Activated CD8-positive, alpha-beta T cell treated with anti-CD3 and anti-CD28 coated beads for 36 hours (primary cell): ENCODE results near the gene MLYCD. TPM values are rescaled to one million over a fixed set of nuclear protein-coding genes. Genes with fewer than 3 reads are reported as not detected.

Experiments used
- ATAC-seq: fragments of 200-7000 bp; cut with Tn5 transposase; one replicate; pipeline ENCODE4 v1.10.0; 2021; ENCODE audit warnings: mild to moderate bottlenecking, moderate library complexity
- CTCF ChIA-PET: fragments of 350-600 bp; sonication (Branson Sonifier 250); formaldehyde crosslinking; loops from one replicate; lab custom pipeline; 2021; ENCODE audit warnings: antibody characterized with exemption; lab: Charles Lee
- POLR2A ChIA-PET: fragments of 350-600 bp; sonication (Branson Sonifier 250); formaldehyde crosslinking; loops from one replicate; lab custom pipeline; 2021; ENCODE audit warnings: antibody characterized with exemption; lab: Charles Lee
- DNase-seq: peaks from one replicate; pipeline ENCODE4 v3.0.0-alpha.2; 2020
- H3K27ac Mint-ChIP-seq: one replicate; pipeline ENCODE4 v1.8.0; 2021; ENCODE audit warnings: mild to moderate bottlenecking, mixed read lengths
- H3K27me3 Mint-ChIP-seq: one replicate; pipeline ENCODE4 v1.8.0; 2021; ENCODE audit warnings: mixed read lengths
- H3K36me3 Mint-ChIP-seq: one replicate; pipeline ENCODE4 v1.8.0; 2021; ENCODE audit warnings: low read depth, mixed read lengths
- H3K4me1 Mint-ChIP-seq: one replicate; pipeline ENCODE4 v1.8.0; 2021; ENCODE audit warnings: low read depth, mixed read lengths
- H3K4me3 Mint-ChIP-seq: one replicate; pipeline ENCODE4 v1.8.0; 2021; ENCODE audit warnings: mild to moderate bottlenecking, moderate library complexity, mixed read lengths
- H3K9me3 Mint-ChIP-seq: one replicate; pipeline ENCODE4 v1.8.0; 2021; ENCODE audit warnings: mixed read lengths
- CTCF ChIP-seq: fragments of 200-600 bp; IDR thresholded peaks from one replicate; pipeline ENCODE4 v1.8.0; 2022; ENCODE audit warnings: antibody characterized with exemption, mild to moderate bottlenecking
- intact Hi-C: fragments of 100-400 bp; cut with micrococcal nuclease; formaldehyde crosslinking; loops from one replicate; pipeline ENCODE4 v1.10.0; 2022
- total RNA-seq, 2 experiments: library from RNA; stranded (reverse); gene quantifications; one replicate each; pipeline ENCODE4 v1.2.3, GENCODE V29; 2021

MLYCD gene
- total RNA-seq, 2 experiments from 2014 or later: 3.5 to 3.7 TPM

DNA sequence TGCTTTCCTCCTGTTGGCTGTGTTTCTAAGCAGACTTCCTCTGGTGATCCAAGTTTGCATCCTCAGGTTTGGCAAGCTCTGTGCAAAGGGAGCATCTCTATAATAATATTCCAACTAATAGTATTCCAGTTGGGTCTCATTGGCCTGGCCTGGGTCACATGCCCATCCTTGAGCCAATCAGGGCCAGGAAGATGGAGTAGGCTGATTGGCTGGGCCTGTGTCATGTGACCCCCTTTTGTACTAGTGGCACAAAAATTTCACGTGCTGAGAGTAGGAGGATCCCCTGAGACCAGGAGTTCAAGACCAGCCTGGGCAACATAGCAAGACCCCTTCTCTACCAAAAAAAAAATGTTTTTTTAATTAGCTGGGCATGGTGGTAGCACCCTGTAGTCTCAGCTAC is 35.2 kb upstream of the MLYCD start:
- no peaks in the 10 kb centered on the region for H3K36me3 Mint-ChIP-seq
- H3K4me3 Mint-ChIP-seq: no peak overlapping the region
- no peak for ATAC-seq
- CTCF ChIA-PET: no interaction called here
- no peaks in the 10 kb centered on the region for H3K4me1 Mint-ChIP-seq
- peaks cover 7% of the 10 kb centered on the region for H3K9me3 Mint-ChIP-seq
- no peak for DNase-seq
- H3K27ac Mint-ChIP-seq: no peak overlapping the region
- peaks cover 22% of the 10 kb centered on the region for H3K27me3 Mint-ChIP-seq
- no peak for TF ChIP-seq CTCF
- POLR2A ChIA-PET: no interaction called here
- intact Hi-C loops: no loop called here

GRCh38 chr16:83870830-83871229 is 28.1 kb upstream of the MLYCD start:
- peaks cover 7% of the 10 kb centered on the region for H3K9me3 Mint-ChIP-seq
- no peaks in the 10 kb centered on the region for H3K36me3 Mint-ChIP-seq
- no peak overlapping the region for H3K4me3 Mint-ChIP-seq
- H3K27me3 Mint-ChIP-seq: peaks cover 41% of the 10 kb centered on the region
- H3K4me1 Mint-ChIP-seq: no peaks in the 10 kb centered on the region
- no peak for TF ChIP-seq CTCF
- DNase-seq (no peak), ATAC-seq (no peak)
- H3K27ac Mint-ChIP-seq: no peak overlapping the region
- ChIA-PET POLR2A (interaction anchor here (0.6 kb wide), 1 partner anchor 21 kb away, joined by 3 read pairs; no protein-coding TSS in a partner anchor), CTCF (no interaction called here)
- intact Hi-C loops: no loop called here

DNA sequence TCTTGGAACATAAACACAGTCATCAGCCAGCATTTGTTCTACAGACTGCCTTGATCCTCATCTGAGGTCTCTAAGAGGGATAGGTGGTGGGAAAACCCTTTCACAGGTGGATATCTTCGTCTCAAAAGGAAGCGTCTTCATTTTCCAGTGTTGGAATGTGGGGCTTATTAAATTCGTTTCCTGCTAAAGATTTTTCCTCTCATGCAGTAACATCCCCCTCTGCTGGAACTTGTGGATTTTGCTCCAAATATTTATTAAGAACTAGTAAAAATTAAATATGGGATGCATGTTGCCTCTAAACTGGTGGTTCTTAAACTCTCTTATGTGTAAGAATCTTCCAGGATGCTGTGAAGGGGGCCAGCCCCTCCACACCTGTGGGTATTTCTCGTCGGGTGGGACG is 20.1 kb upstream of the MLYCD start:
- ChIA-PET CTCF (no interaction called here), POLR2A (no interaction called here)
- no peaks in the 10 kb centered on the region for H3K9me3 Mint-ChIP-seq
- DNase-seq (no peak), ATAC-seq (no peak)
- H3K27me3 Mint-ChIP-seq: peaks cover 13% of the 10 kb centered on the region
- H3K4me3 Mint-ChIP-seq: no peak overlapping the region
- H3K36me3 Mint-ChIP-seq: no peaks in the 10 kb centered on the region
- no peaks in the 10 kb centered on the region for H3K4me1 Mint-ChIP-seq
- intact Hi-C loops: no loop called here
- no peak for TF ChIP-seq CTCF
- H3K27ac Mint-ChIP-seq: no peak overlapping the region

- no peak for DNase-seq
- intact Hi-C loops: no loop called here
- ATAC-seq: no peak
- Mint-ChIP-seq H3K9me3 (no peaks in the 10 kb centered on the region), H3K36me3 (no peaks in the 10 kb centered on the region), H3K27ac (no peak overlapping the region), H3K4me1 (no peaks in the 10 kb centered on the region), H3K4me3 (no peak overlapping the region), H3K27me3 (peaks cover 4% of the 10 kb centered on the region)
- ChIA-PET CTCF (interaction anchor here (1.5 kb wide), 1 partner anchor 45 kb away, joined by 4 read pairs; no protein-coding TSS in a partner anchor), POLR2A (interaction anchor here (1.1 kb wide), 1 partner anchor 14 kb away, joined by 3 read pairs; no protein-coding TSS in a partner anchor)
- no peak for TF ChIP-seq CTCF
These were observed 16.6 kb upstream of the MLYCD start for GRCh38 chr16:83882163-83882885.

DNA sequence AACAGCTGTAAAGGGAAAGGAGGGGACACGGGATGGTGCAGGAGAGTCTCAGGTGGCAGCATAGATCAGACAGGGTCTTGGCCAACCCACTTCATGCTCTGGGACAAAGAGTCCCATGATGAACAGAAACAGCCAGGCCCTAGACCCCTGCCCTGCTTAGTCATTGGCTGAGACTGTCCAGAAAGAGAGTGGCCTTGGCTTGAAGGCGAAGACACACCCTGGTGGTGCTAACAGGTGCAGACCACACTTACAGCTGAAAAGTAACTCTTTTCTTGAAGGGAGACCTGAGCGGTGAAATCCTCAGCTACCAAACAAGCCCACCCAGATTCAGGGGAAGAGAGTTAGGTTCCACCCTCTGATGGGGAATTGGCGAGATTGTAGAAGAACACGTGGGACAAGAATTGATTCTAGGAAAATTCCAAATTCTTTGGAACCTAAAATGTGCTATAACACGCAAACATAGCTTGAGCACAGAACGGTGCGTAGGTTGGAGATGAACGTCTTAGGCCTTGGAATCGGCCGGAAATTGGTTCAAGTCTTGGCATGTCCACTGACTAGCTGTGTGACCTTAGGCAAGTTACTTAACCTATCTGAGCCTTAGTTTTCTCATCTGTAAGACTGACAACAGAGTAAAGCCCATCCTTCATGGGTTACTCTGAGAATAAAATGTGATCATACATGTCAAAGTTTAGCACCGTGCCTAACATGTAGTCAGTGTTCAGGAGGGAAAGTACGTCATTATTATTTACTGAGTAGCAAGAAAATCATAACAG is 12.5 kb upstream of the MLYCD start:
- Mint-ChIP-seq H3K36me3 (no peaks in the 10 kb centered on the region), H3K4me3 (no peak overlapping the region), H3K27me3 (peaks cover 5% of the 10 kb centered on the region), H3K9me3 (no peaks in the 10 kb centered on the region), H3K4me1 (no peaks in the 10 kb centered on the region), H3K27ac (no peak overlapping the region)
- TF ChIP-seq CTCF: no peak
- DNase-seq (no peak), ATAC-seq (no peak)
- CTCF ChIA-PET: interaction anchor here (2.5 kb wide), 1 partner anchor 40 kb away, joined by 8 read pairs; no protein-coding TSS in a partner anchor
- POLR2A ChIA-PET: no interaction called here
- intact Hi-C loops: no loop called here
